ENCODE measurements around the gene ASTN1.

The ASTN1 gene

DNA sequence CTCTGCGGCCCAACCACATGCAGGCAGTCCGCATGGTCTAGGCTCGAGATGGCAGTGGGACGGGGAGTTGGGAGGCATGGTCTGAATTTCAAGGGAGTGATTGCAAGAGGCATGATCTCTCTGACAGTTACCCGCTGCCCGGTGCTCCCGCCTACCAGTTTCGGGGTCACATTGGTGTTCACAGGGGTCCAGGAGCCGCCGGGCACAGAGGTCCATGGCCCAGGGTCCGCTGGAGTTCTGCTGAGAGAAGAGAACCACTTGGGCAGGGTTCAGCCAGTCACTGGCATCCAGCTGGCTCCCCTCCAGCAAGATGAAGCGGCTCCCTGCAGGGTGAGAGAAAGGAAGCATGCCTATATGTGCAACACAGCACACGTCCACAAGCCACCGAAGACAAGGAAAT is 141.3 kb downstream of the ASTN1 start:
- ChIA-PET CTCF (interaction anchor here (1.1 kb wide), 1 partner anchor 125 kb away, joined by 3 read pairs; no protein-coding TSS in a partner anchor), POLR2A (ENCODE audit: low non-redundant PET) (no interaction called here)
- no peak for DNase-seq (ENCODE audit: low spot score)
- H3K27ac ChIP-seq, result no peak overlapping the region
- TF ChIP-seq, protein P1, sequence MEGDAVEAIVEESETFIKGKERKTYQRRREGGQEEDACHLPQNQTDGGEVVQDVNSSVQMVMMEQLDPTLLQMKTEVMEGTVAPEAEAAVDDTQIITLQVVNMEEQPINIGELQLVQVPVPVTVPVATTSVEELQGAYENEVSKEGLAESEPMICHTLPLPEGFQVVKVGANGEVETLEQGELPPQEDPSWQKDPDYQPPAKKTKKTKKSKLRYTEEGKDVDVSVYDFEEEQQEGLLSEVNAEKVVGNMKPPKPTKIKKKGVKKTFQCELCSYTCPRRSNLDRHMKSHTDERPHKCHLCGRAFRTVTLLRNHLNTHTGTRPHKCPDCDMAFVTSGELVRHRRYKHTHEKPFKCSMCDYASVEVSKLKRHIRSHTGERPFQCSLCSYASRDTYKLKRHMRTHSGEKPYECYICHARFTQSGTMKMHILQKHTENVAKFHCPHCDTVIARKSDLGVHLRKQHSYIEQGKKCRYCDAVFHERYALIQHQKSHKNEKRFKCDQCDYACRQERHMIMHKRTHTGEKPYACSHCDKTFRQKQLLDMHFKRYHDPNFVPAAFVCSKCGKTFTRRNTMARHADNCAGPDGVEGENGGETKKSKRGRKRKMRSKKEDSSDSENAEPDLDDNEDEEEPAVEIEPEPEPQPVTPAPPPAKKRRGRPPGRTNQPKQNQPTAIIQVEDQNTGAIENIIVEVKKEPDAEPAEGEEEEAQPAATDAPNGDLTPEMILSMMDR (conservative IDR thresholded peaks at IDR 0.05; ENCODE audit: low read depth), result no peak

DNA sequence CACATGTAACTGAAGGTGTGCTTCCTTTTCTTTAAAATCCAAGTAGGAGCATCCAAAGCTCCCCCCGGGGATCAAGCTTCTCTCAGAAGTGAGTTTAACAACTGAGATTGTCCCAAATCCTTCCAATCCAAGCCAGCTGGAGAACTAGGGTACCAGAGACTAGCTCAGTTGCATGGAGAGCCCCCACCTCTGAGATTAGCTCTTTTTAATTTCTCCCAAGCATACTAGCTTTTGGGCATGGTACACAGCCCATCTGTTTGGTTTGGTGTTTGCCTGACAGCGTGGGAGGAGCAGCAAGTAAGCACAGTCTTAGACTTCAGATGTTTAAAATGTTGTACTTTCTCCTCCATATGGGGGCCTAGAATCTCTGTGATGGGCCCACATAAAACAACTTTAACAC is 142.8 kb downstream of the ASTN1 start:
- CTCF ChIA-PET, result interaction anchor here (0.6 kb wide), 1 partner anchor 32 kb away, joined by 3 read pairs; no protein-coding TSS in a partner anchor
- no peak for DNase-seq (ENCODE audit: low spot score)
- POLR2A ChIA-PET (ENCODE audit: low non-redundant PET), result no interaction called here
- H3K27ac ChIP-seq, result no peak overlapping the region
- TF ChIP-seq, protein P1 (conservative IDR thresholded peaks at IDR 0.05; ENCODE audit: low read depth), result no peak

DNA sequence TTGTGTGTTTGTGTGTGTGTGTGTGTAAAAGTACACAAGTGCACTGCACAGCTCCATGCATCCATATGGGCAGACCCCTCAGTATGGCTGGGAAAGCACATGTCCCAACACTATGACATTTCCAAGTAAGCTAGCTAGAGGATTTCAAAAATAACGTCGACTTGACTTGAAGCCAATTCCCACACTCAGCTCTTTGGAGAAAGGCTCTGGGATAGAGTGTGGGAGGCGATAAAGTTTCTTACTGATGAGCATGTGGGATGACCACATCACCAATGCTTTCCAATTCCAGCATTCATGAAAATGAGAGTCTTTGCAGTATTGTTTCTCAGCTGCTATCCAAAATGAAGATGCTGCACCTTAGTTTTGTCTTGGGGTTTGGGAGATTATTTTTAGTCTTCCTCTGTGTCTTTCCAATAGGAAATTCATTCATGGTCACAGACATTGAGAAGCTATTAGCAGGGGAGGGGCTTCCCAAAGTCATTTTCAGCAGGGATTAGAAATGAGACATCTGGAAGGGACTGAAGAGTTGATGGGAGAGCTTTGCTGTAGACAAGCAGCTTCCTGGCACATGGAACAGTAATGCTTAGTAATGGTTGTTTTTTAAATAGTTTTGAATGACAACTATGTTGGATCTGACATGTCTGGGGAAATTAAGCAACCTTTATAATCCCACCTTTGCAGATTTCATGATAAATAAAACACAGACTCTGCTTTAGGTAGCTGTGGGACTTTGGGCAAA is 143.5 kb downstream of the ASTN1 start:
- TF ChIP-seq, protein P1 (conservative IDR thresholded peaks at IDR 0.05; ENCODE audit: low read depth), result no peak
- ChIA-PET POLR2A (ENCODE audit: low non-redundant PET) (no interaction called here), CTCF (interaction anchor here (0.6 kb wide), 1 partner anchor 33 kb away, joined by 3 read pairs; no protein-coding TSS in a partner anchor)
- H3K27ac ChIP-seq, result no peak overlapping the region
- no peak for DNase-seq (ENCODE audit: low spot score)

DNA sequence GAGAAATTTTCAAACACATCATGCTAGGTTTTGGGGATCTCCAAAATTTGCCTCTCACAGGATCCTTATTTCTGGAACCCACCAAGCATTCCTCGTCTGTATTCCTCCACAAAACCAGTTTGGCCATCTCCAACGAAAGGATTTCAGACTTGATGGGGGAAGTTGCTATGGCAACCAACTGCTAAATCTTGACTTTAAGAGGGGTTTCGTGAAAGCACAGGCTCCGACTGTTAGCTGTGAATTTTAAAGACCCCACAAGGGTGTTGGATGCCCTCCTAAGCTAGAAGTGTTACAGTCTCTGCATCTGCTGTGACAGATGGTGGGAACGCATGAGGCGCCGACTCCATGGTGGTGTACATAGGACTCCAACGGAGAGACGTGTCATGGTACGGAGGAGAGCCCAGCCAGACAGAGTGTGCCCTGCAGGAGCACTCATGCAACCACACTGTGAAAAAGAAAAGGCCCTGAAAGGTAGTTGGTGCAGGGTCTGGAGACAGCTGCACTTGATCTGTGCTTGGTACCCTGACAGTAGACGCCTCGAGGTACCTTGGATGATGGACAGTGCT is 147.1 kb downstream of the ASTN1 start:
- H3K27ac ChIP-seq, result no peak overlapping the region
- TF ChIP-seq, protein P1 (conservative IDR thresholded peaks at IDR 0.05; ENCODE audit: low read depth), result no peak
- ChIA-PET CTCF (no interaction called here), POLR2A (ENCODE audit: low non-redundant PET) (no interaction called here)
- no peak for DNase-seq (ENCODE audit: low spot score)

DNA sequence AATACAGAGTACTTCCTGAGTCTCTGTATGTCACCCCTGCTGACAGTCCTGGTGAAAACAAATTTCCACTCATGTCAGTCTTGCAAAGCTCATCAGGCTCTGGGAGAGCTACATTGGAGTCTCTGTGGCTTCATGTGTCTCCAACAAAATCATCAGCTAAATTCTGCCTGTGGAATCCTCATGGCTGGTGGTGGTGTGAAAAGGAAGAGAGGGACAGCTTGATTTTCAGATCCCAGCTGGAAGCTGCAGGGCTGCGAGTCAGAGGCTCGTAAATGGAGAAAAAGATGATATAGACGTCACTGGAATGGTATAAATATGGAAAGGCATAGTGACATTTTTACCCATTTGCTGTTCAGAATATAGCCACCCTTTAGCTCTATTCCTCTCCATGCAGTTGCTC is 150.2 kb downstream of the ASTN1 start:
- TF ChIP-seq, protein P1 (conservative IDR thresholded peaks at IDR 0.05; ENCODE audit: low read depth), result no peak
- DNase-seq (ENCODE audit: low spot score), result no peak
- ChIA-PET CTCF (interaction anchor here (0.6 kb wide), 2 partner anchors 10 to 118 kb away, joined by 3 to 4 read pairs; no protein-coding TSS in a partner anchor), POLR2A (ENCODE audit: low non-redundant PET) (no interaction called here)
- H3K27ac ChIP-seq, result no peak overlapping the region

DNA sequence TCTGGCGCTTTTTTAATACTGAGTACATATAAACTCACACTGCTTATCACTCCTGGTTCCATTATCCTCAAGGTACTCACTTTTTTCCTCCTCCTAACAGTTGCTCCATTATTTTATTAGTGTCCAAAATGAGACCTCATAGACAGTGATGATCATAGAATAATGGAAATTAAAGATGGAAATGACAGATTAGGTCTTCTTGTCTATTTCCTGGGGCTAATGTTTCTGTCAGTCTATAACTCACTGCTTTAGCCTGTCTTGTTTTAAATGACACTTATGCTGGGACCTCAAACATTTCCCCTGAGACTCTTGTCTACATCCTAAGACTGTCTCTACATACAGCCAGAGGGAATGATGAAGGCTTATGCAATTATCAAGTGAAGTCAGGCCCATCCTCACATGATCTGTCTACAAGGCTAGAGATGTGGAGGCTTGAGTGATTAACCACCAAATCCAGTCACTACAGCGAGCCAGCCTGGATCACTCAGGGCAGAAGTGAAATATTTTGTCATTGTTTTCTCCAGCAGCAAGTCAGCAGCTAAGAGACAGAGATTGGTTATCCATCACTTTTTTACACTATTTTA is 152.1 kb downstream of the ASTN1 start:
- no peak for DNase-seq (ENCODE audit: low spot score)
- CTCF ChIA-PET, result no interaction called here
- POLR2A ChIA-PET (ENCODE audit: low non-redundant PET), result no interaction called here
- H3K27ac ChIP-seq, result no peak overlapping the region
- TF ChIP-seq, protein P1 (conservative IDR thresholded peaks at IDR 0.05; ENCODE audit: low read depth), result no peak

All from RWPE1 (cell line).